Neural crest cell (in vitro differentiated cells): Measurements from ENCODE around the gene OR2W3. TPM values are rescaled to one million over a fixed set of nuclear protein-coding genes. Genes with fewer than 3 reads are reported as not detected.

Experiments
- DNase-seq: peaks from one replicate; pipeline ENCODE4 v3.0.0; 2021; ENCODE audit warnings: low read depth, mixed read lengths, low spot score
- H3K27ac Mint-ChIP-seq: one replicate; pipeline ENCODE4 v1.8.0; 2021; ENCODE audit warnings: mild to moderate bottlenecking, mixed read lengths; ENCODE audit not compliant: unreplicated experiment
- H3K27me3 Mint-ChIP-seq: 2 replicates; pipeline ENCODE4 v1.8.0; 2021; ENCODE audit warnings: low read depth, mild to moderate bottlenecking, mixed read lengths
- H3K36me3 Mint-ChIP-seq: 2 replicates; pipeline ENCODE4 v1.8.0; 2021; ENCODE audit warnings: low read depth, mild to moderate bottlenecking, mixed read lengths
- H3K4me1 Mint-ChIP-seq: 2 replicates; pipeline ENCODE4 v1.8.0; 2021; ENCODE audit warnings: mixed read lengths
- H3K4me3 Mint-ChIP-seq: one replicate; pipeline ENCODE4 v1.8.0; 2021; ENCODE audit warnings: mild to moderate bottlenecking, mixed read lengths
- H3K9me3 Mint-ChIP-seq: 2 replicates; pipeline ENCODE4 v1.8.0; 2021; ENCODE audit warnings: mixed read lengths
- CTCF ChIP-seq: fragments of 200-600 bp; sonication (generic); conservative IDR thresholded peaks from 2 replicates; pipeline ENCODE4 v1.5.0; 2021; ENCODE audit warnings: antibody characterized with exemption, mild to moderate bottlenecking
- long read RNA-seq: library from polyadenylated mRNA; unstranded; transcript quantifications from one replicate; pipeline ENCODE4 v2.0.0, GENCODE V29; 2020
- total RNA-seq: library from RNA; stranded (reverse); gene quantifications from 2 replicates; pipeline ENCODE4 v1.2.1, GENCODE V29; 2021

The OR2W3 gene
- 0.75 and 0.96 TPM in 2 replicates for total RNA-seq
- long read RNA-seq, result 0 reads

GRCh38 chr1:247895163-247895637, at the start of gene OR2W3:
TSS of gene OR2W3 (plus strand) at chr1:247895587. CDS start at chr1:247895587, 0 bp downstream.
- peaks cover 3% of the 10 kb centered on the region for H3K9me3 Mint-ChIP-seq
- H3K4me3 Mint-ChIP-seq, result no peak within 1 kb of the TSS
- H3K36me3 Mint-ChIP-seq, result peaks cover 5% of the 10 kb centered on the region
- no peaks in the 10 kb centered on the region for H3K27me3 Mint-ChIP-seq
- no peak for TF ChIP-seq CTCF
- H3K4me1 Mint-ChIP-seq, result no peaks in the 10 kb centered on the region
- no peak within 1 kb of the TSS for H3K27ac Mint-ChIP-seq
- DNase-seq, result no peak

GRCh38 chr1:247845693-247846017, 49.7 kb upstream of the OR2W3 start:
- peaks cover 4% of the 10 kb centered on the region for H3K36me3 Mint-ChIP-seq
- no peaks in the 10 kb centered on the region for H3K4me1 Mint-ChIP-seq
- no peak overlapping the region for H3K27ac Mint-ChIP-seq
- no peak for TF ChIP-seq CTCF
- DNase-seq, result no peak
- H3K9me3 Mint-ChIP-seq, result peaks cover 12% of the 10 kb centered on the region
- no peak overlapping the region for H3K4me3 Mint-ChIP-seq
- H3K27me3 Mint-ChIP-seq, result no peaks in the 10 kb centered on the region

GRCh38 chr1:247848346-247848745, 47.0 kb upstream of the OR2W3 start:
- Mint-ChIP-seq H3K4me1 (peaks cover 12% of the 10 kb centered on the region), H3K36me3 (peaks cover 3% of the 10 kb centered on the region), H3K9me3 (peaks cover 8% of the 10 kb centered on the region), H3K27ac (no peak overlapping the region), H3K4me3 (no peak overlapping the region), H3K27me3 (no peaks in the 10 kb centered on the region)
- no peak for DNase-seq
- no peak for TF ChIP-seq CTCF

- H3K36me3 Mint-ChIP-seq, result peaks cover 3% of the 10 kb centered on the region
- no peak for DNase-seq
- no peak overlapping the region for H3K27ac Mint-ChIP-seq
- peaks cover 13% of the 10 kb centered on the region for H3K4me1 Mint-ChIP-seq
- no peak overlapping the region for H3K4me3 Mint-ChIP-seq
- peaks cover 2% of the 10 kb centered on the region for H3K9me3 Mint-ChIP-seq
- no peak for TF ChIP-seq CTCF
- H3K27me3 Mint-ChIP-seq, result no peaks in the 10 kb centered on the region
These were observed 45.8 kb upstream of the OR2W3 start for GRCh38 chr1:247849616-247850015.

- no peak overlapping the region for H3K27ac Mint-ChIP-seq
- peaks cover 2% of the 10 kb centered on the region for H3K9me3 Mint-ChIP-seq
- peaks cover 22% of the 10 kb centered on the region for H3K4me1 Mint-ChIP-seq
- H3K27me3 Mint-ChIP-seq, result peaks cover 5% of the 10 kb centered on the region
- peaks cover 3% of the 10 kb centered on the region for H3K36me3 Mint-ChIP-seq
- H3K4me3 Mint-ChIP-seq, result peak overlapping the region; percentile 47
- TF ChIP-seq CTCF, result no peak
- no peak for DNase-seq
These were observed 40.4 kb upstream of the OR2W3 start for GRCh38 chr1:247854899-247855545.
